Neural cell (in vitro differentiated cells): Measurements from ENCODE around the gene IGSF9B. TPM values are rescaled to one million over a fixed set of nuclear protein-coding genes. Genes with fewer than 3 reads are reported as not detected.

Experiments used
- H2AFZ ChIP-seq: fragments of 200-600, 300-800 bp; sonication (generic), shearing (Covaris generic); 2 replicates; pipeline ENCODE4 v1.6.0; 2014; ENCODE audit warnings: low read depth, mild to moderate bottlenecking, antibody characterized with exemption, low read length, moderate library complexity
- H3F3A ChIP-seq: fragments of 200-600 bp; shearing (Covaris generic); 2 replicates; pipeline ENCODE4 v1.6.1; 2016; ENCODE audit warnings: mild to moderate bottlenecking, moderate library complexity, mixed read lengths, antibody characterized with exemption, low read length; ENCODE audit not compliant: insufficient read depth, poor library complexity, severe bottlenecking
- H3K27ac ChIP-seq: fragments of 200-600, 300-800 bp; sonication (generic), shearing (Covaris generic); 2 replicates; pipeline ENCODE4 v1.5.1; 2014; ENCODE audit warnings: mild to moderate bottlenecking, low read length, moderate library complexity
- H3K27me3 ChIP-seq: fragments of 300-800, 200-600 bp; sonication (generic), shearing (Covaris generic); 2 replicates; pipeline ENCODE4 v1.6.0; 2014; ENCODE audit warnings: mild to moderate bottlenecking, low read depth, low read length, moderate library complexity; ENCODE audit not compliant: insufficient read depth
- H3K36me3 ChIP-seq: fragments of 300-800, 200-600 bp; sonication (generic), shearing (Covaris generic); 2 replicates; pipeline ENCODE4 v1.5.1; 2014; ENCODE audit warnings: mild to moderate bottlenecking, antibody characterized with exemption, low read length, moderate library complexity; ENCODE audit not compliant: insufficient read depth
- H3K4me2 ChIP-seq: fragments of 300-800, 200-600 bp; sonication (generic), shearing (Covaris generic); 2 replicates; pipeline ENCODE4 v1.6.0; 2014; ENCODE audit warnings: mild to moderate bottlenecking, low read length
- H3K4me3 ChIP-seq: fragments of 300-800, 200-600 bp; sonication (generic), shearing (Covaris generic); 2 replicates; pipeline ENCODE4 v1.5.1; 2014; ENCODE audit warnings: mild to moderate bottlenecking, low read length, moderate library complexity
- H3K79me2 ChIP-seq: fragments of 200-600 bp; shearing (Covaris generic); replicated peaks from 2 replicates; pipeline ENCODE4 v1.6.0; 2014; ENCODE audit warnings: mild to moderate bottlenecking, low read length, moderate library complexity; ENCODE audit not compliant: insufficient read depth
- H3K9ac ChIP-seq: fragments of 300-800, 200-600 bp; sonication (generic), shearing (Covaris generic); 2 replicates; pipeline ENCODE4 v1.6.1; 2016; ENCODE audit warnings: mild to moderate bottlenecking, low read length, mixed read lengths
- H3K9me2 ChIP-seq: fragments of 200-600 bp; shearing (Covaris generic); 2 replicates; pipeline ENCODE4 v1.6.1; 2016; ENCODE audit warnings: mild to moderate bottlenecking, low read length, mixed read lengths; ENCODE audit not compliant: insufficient read depth
- H3K9me3 ChIP-seq: fragments of 200-600, 300-800 bp; sonication (generic), shearing (Covaris generic); 2 replicates; pipeline ENCODE4 v1.6.1; 2016; ENCODE audit warnings: mild to moderate bottlenecking, mixed run types, low read length, moderate library complexity, mixed read lengths
- H4K20me1 ChIP-seq: fragments of 200-600 bp; shearing (Covaris generic); 2 replicates; pipeline ENCODE4 v1.6.1; 2016; ENCODE audit warnings: mild to moderate bottlenecking, mixed run types; ENCODE audit not compliant: insufficient read depth
- EP300 ChIP-seq: fragments of 450-650 bp; conservative IDR thresholded peaks from 2 replicates; pipeline ENCODE4 v1.6.1; 2014; ENCODE audit warnings: antibody characterized with exemption, mild to moderate bottlenecking, moderate library complexity; ENCODE audit not compliant: poor library complexity, severe bottlenecking
- EZH2 ChIP-seq: fragments of 200-600, 300-800 bp; shearing (Covaris generic), sonication (generic); IDR thresholded peaks from 2 replicates; pipeline ENCODE4 v1.6.1; 2014; ENCODE audit warnings: antibody characterized with exemption, low read length, borderline replicate concordance, mild to moderate bottlenecking; ENCODE audit not compliant: insufficient read depth, poor library complexity, severe bottlenecking
- MXI1 ChIP-seq: fragments of 450-650 bp; conservative IDR thresholded peaks from 2 replicates; pipeline ENCODE4 v1.6.1; 2014; ENCODE audit warnings: antibody characterized with exemption, mild to moderate bottlenecking; ENCODE audit not compliant: poor library complexity, severe bottlenecking
- POLR2AphosphoS5 ChIP-seq: IDR thresholded peaks from 2 replicates; pipeline ENCODE4 v1.6.1; 2012
- RAD21 ChIP-seq: fragments of 450-650 bp; conservative IDR thresholded peaks from 2 replicates; pipeline ENCODE4 v1.6.1; 2014; ENCODE audit warnings: antibody characterized with exemption, mild to moderate bottlenecking, moderate library complexity
- REST ChIP-seq: IDR thresholded peaks from 2 replicates; pipeline ENCODE4 v1.6.1; 2012; ENCODE audit warnings: borderline replicate concordance
- SMC3 ChIP-seq: fragments of 450-650 bp; conservative IDR thresholded peaks from 2 replicates; pipeline ENCODE4 v1.6.1; 2014; ENCODE audit warnings: antibody characterized with exemption, mild to moderate bottlenecking, moderate library complexity; ENCODE audit not compliant: poor library complexity
- TAF1 ChIP-seq: IDR thresholded peaks from 2 replicates; pipeline ENCODE4 v1.6.1; 2012; ENCODE audit warnings: low read depth
- polyA plus RNA-seq: library from polyadenylated mRNA; depleted of rRNA; stranded (reverse); fragments of >200 nt; gene quantifications from 2 replicates; pipeline ENCODE4 v1.2.3, GENCODE V29; 2014
- TF ChIP-seq, protein P1 (sequence below): fragments of 450-650 bp; IDR thresholded peaks from 2 replicates; pipeline ENCODE4 v1.5.1; 2014; ENCODE audit warnings: antibody characterized with exemption, mild to moderate bottlenecking, moderate library complexity; ENCODE audit not compliant: poor library complexity, severe bottlenecking

IGSF9B gene
- polyA plus RNA-seq, 1 donor from 2014 or later: 2.3 TPM

DNA sequence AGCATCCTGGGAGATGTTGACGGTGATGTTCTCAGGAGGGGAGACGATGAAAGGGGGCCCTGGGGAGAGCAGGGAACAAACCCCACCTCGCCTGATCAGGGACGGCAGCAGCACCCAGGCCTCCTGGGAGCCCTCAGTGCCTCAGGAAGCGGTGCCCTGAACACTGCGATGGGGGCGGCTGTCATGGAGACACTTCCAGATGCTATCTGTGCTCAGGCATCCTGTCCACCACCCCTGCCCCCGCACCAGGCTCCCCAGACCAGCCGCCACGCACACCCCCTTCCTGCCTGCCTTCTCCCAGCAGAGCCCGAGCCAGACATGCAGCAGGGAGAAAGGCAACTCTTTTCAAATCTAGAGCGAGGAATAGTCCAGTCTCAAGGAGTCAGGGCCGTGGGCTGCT, 20.6 kb downstream of the IGSF9B start:
- H3K36me3 ChIP-seq: peaks cover 5% of the 10 kb centered on the region
- H3K9ac ChIP-seq: no peak overlapping the region
- H2AFZ ChIP-seq: no peak overlapping the region
- no peaks in the 10 kb centered on the region for H3F3A ChIP-seq
- H3K79me2 ChIP-seq: no peaks in the 10 kb centered on the region
- no peaks in the 10 kb centered on the region for H4K20me1 ChIP-seq
- H3K9me3 ChIP-seq: no peaks in the 10 kb centered on the region
- H3K9me2 ChIP-seq: no peaks in the 10 kb centered on the region
- H3K4me2 ChIP-seq: no peak overlapping the region
- H3K4me3 ChIP-seq: no peak overlapping the region
- no peaks in the 10 kb centered on the region for H3K27me3 ChIP-seq
- TF ChIP-seq MXI1: no peak
- no peak for TF ChIP-seq TAF1
- TF ChIP-seq EZH2: no peak
- TF ChIP-seq REST: no peak
- TF ChIP-seq POLR2AphosphoS5: no peak
- TF ChIP-seq SMC3: no peak
- TF ChIP-seq EP300: no peak
- TF ChIP-seq, protein P1, sequence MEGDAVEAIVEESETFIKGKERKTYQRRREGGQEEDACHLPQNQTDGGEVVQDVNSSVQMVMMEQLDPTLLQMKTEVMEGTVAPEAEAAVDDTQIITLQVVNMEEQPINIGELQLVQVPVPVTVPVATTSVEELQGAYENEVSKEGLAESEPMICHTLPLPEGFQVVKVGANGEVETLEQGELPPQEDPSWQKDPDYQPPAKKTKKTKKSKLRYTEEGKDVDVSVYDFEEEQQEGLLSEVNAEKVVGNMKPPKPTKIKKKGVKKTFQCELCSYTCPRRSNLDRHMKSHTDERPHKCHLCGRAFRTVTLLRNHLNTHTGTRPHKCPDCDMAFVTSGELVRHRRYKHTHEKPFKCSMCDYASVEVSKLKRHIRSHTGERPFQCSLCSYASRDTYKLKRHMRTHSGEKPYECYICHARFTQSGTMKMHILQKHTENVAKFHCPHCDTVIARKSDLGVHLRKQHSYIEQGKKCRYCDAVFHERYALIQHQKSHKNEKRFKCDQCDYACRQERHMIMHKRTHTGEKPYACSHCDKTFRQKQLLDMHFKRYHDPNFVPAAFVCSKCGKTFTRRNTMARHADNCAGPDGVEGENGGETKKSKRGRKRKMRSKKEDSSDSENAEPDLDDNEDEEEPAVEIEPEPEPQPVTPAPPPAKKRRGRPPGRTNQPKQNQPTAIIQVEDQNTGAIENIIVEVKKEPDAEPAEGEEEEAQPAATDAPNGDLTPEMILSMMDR: no peak
- no peak for TF ChIP-seq RAD21
- H3K27ac ChIP-seq: no peak overlapping the region

GRCh38 chr11:133935551-133935910, 21.2 kb downstream of the IGSF9B start:
- Histone ChIP-seq H3F3A (no peaks in the 10 kb centered on the region), H3K9ac (no peak overlapping the region), H3K4me2 (no peak overlapping the region), H3K9me2 (no peaks in the 10 kb centered on the region), H4K20me1 (no peaks in the 10 kb centered on the region), H3K79me2 (no peaks in the 10 kb centered on the region), H3K9me3 (no peaks in the 10 kb centered on the region), H2AFZ (no peak overlapping the region), H3K4me3 (no peak overlapping the region), H3K36me3 (peaks cover 5% of the 10 kb centered on the region), H3K27me3 (no peaks in the 10 kb centered on the region), H3K27ac (peak overlapping the region; percentile 34)
- no peak for TF ChIP-seq TAF1
- no peak for TF ChIP-seq MXI1
- no peak for TF ChIP-seq RAD21
- TF ChIP-seq EZH2: no peak
- TF ChIP-seq SMC3: no peak
- no peak for TF ChIP-seq POLR2AphosphoS5
- no peak for TF ChIP-seq EP300
- no peak for TF ChIP-seq REST
- TF ChIP-seq, protein P1: no peak
